Suprapubic skin (tissue), 4 donors: ENCODE results near the gene EXPH5. TPM values are rescaled to one million over a fixed set of nuclear protein-coding genes. Genes with fewer than 3 reads are reported as not detected.

Experiments used
- DNase-seq, 2 donors: peaks; one replicate each; pipeline ENCODE4 v3.0.0-alpha.2; 2019; ENCODE audit warnings: low spot score in 2 of 2
- H3K27ac ChIP-seq: fragments of 200-600 bp; sonication (generic); one replicate; pipeline ENCODE4 v1.5.1; 2019
- H3K27me3 ChIP-seq: fragments of 200-600 bp; sonication (generic); one replicate; pipeline ENCODE4 v1.5.1; 2019
- H3K36me3 ChIP-seq: fragments of 200-600 bp; sonication (generic); one replicate; pipeline ENCODE4 v1.5.1; 2019
- H3K4me1 ChIP-seq: fragments of 200-600 bp; sonication (generic); one replicate; pipeline ENCODE4 v1.5.1; 2019
- H3K4me3 ChIP-seq: fragments of 200-600 bp; sonication (generic); one replicate; pipeline ENCODE4 v1.5.1; 2019; ENCODE audit warnings: mild to moderate bottlenecking
- H3K9me3 ChIP-seq: fragments of 200-600 bp; sonication (generic); one replicate; pipeline ENCODE4 v1.5.1; 2019
- EP300 ChIP-seq: sonication (generic); formaldehyde crosslinking; IDR thresholded peaks from one replicate; pipeline ENCODE4 v1.6.1; 2017; ENCODE audit warnings: antibody characterized with exemption
- POLR2A ChIP-seq, 2 donors: fragments of 450-650 bp; IDR thresholded peaks; one replicate each; pipeline ENCODE4 v1.6.1; 2017; ENCODE audit warnings: antibody characterized with exemption in 2 of 2, mild to moderate bottlenecking in 2 of 2, moderate library complexity in 2 of 2
- POLR2AphosphoS5 ChIP-seq, 3 donors: sonication (generic); formaldehyde crosslinking; IDR thresholded peaks; one replicate each; pipeline ENCODE4 v1.6.1; 2017; ENCODE audit warnings: antibody characterized with exemption in 3 of 3
- WGBS: methylation state at CpG from one replicate; pipeline ENCODE4 v1.1.5; 2018; 5-methylcytosine and 5-hydroxymethylcytosine counted together
- total RNA-seq, 4 donors: library from RNA; depleted of rRNA; stranded (reverse); fragments of >200 nt; gene quantifications; one replicate each; pipeline ENCODE4 v1.1.0, GENCODE V29; 2016
- TF ChIP-seq, protein P1 (sequence below), 2 donors: fragments of 200-600 bp in 1 of 2; fragments of 450-650 bp in 1 of 2; sonication (generic) in 1 of 2; IDR thresholded peaks; one replicate each; pipeline ENCODE4 v1.5.1; 2016 to 2019; ENCODE audit warnings: antibody characterized with exemption in 2 of 2, mild to moderate bottlenecking in 1 of 2, moderate library complexity in 1 of 2

EXPH5 gene
- total RNA-seq, 4 donors from 2014 or later, result 120 to 232 (median 149) TPM

DNA sequence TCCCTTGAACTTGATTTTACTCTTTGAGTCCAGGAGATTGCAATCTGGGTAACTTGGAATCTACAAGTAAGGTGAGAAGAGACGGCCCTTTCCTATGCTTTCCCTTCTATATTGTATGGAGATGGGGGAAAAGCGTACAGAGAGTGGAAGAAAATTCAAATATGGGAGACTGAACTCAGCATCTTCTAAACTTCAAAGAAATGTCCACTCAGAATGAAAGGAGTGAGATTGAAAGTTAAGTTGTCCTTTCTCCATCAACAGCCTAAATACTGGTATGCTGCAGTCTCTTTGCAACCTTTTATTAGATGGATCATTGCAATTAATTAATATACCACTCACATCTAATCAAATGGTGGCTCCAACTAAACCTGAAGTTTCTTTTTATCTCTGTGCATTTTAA, 6.4 kb upstream of the EXPH5 start:
- no peak overlapping the region for H3K4me3 ChIP-seq
- TF ChIP-seq POLR2A (IDR thresholded peaks at IDR 0.05), result no peak
- H3K27me3 ChIP-seq, result no peaks in the 10 kb centered on the region
- H3K27ac ChIP-seq, result no peak overlapping the region
- no peaks in the 10 kb centered on the region for H3K9me3 ChIP-seq
- H3K4me1 ChIP-seq, result no peaks in the 10 kb centered on the region
- no peaks in the 10 kb centered on the region for H3K36me3 ChIP-seq
- DNase-seq, result no peak
- WGBS, result 92% methylated on average over 2 of the region's 2 CpGs

DNA sequence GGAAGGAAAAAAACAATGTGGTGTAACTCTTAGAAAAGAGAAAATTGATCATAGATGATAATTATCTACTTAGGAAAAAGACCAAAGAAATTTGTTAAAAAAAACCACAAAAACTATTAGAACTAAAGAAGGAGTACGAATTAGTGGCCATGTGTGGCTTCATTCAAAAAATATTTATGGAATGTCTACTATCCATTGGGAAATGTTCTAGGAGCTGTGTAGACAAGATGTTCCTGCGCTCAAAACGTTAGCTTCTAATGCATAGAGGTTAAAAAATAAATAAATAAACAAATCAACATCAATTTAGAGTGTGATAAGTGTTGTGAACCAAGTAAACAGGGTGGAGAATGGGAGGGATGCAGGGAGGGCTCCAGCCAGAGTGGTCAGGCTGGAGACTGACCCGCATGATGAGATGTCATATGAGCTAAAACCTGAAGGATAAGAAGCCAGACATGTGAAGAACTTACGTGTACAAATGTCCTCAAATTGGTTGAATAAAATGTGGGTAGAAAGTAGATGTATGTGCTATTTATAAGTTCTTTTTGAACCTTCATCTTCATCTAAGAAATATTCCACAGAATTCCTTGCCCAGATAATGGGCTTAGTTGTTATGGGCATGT, 4.3 kb upstream of the EXPH5 start:
- Histone ChIP-seq H3K27me3 (no peaks in the 10 kb centered on the region), H3K4me3 (no peak overlapping the region), H3K36me3 (no peaks in the 10 kb centered on the region), H3K27ac (no peak overlapping the region), H3K9me3 (no peaks in the 10 kb centered on the region), H3K4me1 (peaks cover 7% of the 10 kb centered on the region)
- 78% methylated on average over 5 of the region's 5 CpGs for WGBS
- DNase-seq, result no peak
- TF ChIP-seq POLR2AphosphoS5 (IDR thresholded peaks at IDR 0.05) (no peak), EP300 (no peak), POLR2A (IDR thresholded peaks at IDR 0.05) (no peak)
- TF ChIP-seq, protein P1, sequence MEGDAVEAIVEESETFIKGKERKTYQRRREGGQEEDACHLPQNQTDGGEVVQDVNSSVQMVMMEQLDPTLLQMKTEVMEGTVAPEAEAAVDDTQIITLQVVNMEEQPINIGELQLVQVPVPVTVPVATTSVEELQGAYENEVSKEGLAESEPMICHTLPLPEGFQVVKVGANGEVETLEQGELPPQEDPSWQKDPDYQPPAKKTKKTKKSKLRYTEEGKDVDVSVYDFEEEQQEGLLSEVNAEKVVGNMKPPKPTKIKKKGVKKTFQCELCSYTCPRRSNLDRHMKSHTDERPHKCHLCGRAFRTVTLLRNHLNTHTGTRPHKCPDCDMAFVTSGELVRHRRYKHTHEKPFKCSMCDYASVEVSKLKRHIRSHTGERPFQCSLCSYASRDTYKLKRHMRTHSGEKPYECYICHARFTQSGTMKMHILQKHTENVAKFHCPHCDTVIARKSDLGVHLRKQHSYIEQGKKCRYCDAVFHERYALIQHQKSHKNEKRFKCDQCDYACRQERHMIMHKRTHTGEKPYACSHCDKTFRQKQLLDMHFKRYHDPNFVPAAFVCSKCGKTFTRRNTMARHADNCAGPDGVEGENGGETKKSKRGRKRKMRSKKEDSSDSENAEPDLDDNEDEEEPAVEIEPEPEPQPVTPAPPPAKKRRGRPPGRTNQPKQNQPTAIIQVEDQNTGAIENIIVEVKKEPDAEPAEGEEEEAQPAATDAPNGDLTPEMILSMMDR (IDR thresholded peaks at IDR 0.05), result no peak

DNA sequence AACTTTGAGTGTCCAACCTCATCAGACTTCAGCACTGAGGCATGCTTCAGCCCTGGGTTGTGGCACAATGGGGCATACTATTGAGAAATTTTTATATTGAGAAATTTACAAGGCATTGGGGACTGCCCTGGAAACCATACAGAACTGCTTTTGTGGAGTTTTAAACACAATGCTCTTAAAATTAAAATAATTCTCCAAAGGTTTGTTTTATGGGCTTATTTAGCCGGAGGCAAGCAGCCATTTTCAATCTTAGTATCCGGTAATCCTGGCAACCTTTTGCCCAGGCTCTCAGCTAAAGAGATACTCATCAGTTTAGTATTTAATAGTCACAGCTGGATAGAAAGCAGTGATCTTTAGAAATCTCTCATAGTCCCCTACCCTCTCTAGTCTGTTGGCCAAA, 3.1 kb upstream of the EXPH5 start:
- WGBS, result 30% methylated on average over 2 of the region's 2 CpGs
- no peaks in the 10 kb centered on the region for H3K27me3 ChIP-seq

DNA sequence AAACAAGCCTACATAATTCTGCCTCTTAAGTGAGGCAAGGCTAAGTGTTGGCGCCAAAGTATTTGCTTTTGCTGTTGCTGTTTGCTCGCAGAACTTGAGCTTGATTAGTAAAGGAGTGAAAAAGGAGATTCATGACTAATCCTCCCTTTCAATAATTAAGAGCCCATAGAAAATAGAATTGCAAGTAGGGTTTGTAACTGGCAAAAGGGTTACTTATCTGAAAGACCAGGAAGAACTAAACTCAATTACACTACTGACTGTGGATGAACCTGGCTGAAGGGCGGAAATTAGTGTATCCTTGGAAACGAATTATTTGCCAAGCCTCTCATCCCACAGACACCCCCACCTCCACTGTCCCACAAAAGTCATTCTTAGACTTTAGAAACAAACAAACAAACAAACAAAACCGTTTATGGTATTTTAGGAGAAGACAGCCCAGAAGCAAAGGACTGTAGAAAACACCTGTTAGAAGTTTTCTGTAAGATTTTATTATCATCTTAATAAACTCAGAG, 411 bp upstream of the EXPH5 start:
- H3K4me1 ChIP-seq, result peaks cover 20% of the 10 kb centered on the region
- H3K27ac ChIP-seq, result peak overlapping the region; percentile 92
- H3K36me3 ChIP-seq, result no peaks in the 10 kb centered on the region
- H3K9me3 ChIP-seq, result no peaks in the 10 kb centered on the region
- TF ChIP-seq POLR2A (IDR thresholded peaks at IDR 0.05) (no peak), EP300 (no peak), POLR2AphosphoS5 (IDR thresholded peaks at IDR 0.05) (no peak)
- TF ChIP-seq, protein P1 (IDR thresholded peaks at IDR 0.05), result no peak
- WGBS, result 8% methylated on average over 5 of the region's 5 CpGs
- H3K4me3 ChIP-seq, result peak overlapping the region; percentile 76
- no peaks in the 10 kb centered on the region for H3K27me3 ChIP-seq
- no peak for DNase-seq

More for the DNA sequence above, 3.1 kb upstream of the EXPH5 start:
- DNase-seq, result no peak
- no peak overlapping the region for H3K27ac ChIP-seq
- H3K4me3 ChIP-seq, result no peak overlapping the region
- H3K4me1 ChIP-seq, result peaks cover 18% of the 10 kb centered on the region
- no peaks in the 10 kb centered on the region for H3K9me3 ChIP-seq
- no peaks in the 10 kb centered on the region for H3K36me3 ChIP-seq
- TF ChIP-seq EP300, result no peak
- TF ChIP-seq POLR2AphosphoS5 (IDR thresholded peaks at IDR 0.05), result no peak
- TF ChIP-seq, protein P1 (IDR thresholded peaks at IDR 0.05), result no peak
- no peak for TF ChIP-seq POLR2A (IDR thresholded peaks at IDR 0.05)

DNA sequence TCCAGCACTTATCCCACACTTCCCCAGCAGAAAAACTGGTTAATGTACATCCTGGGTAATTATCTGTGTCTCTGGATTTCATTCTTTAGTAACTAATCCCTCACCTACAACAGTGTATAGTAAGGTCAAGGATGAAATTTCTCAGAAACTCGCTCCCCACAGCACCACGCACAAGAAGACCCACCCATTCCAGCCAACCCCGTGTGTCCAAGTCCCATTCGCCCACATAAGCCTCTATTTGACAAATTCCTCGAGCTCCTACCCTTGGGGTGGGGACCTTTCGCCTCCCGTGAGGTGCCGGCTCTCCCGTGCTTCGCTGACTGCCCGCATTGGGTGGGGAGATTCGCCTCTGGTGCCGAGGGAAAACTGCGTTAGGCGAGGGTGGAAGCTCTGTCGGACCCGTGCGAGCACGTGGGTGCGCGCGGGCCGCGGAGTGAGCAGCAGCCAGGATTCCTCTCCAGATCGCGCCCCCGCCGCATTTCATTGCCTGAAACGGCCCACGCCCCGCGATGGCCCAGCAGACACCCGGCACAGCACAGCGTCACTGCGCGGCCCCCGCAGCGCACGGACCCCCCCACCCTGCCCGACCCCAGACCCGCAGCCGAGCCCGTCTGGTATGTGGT, 866 bp downstream of the EXPH5 start:
- Histone ChIP-seq H3K4me3 (peak overlapping the region; percentile 76), H3K27ac (peak overlapping the region; percentile 92), H3K36me3 (no peaks in the 10 kb centered on the region), H3K27me3 (no peaks in the 10 kb centered on the region), H3K4me1 (peaks cover 20% of the 10 kb centered on the region), H3K9me3 (no peaks in the 10 kb centered on the region)
- DNase-seq, result no peak
- WGBS, result 3% methylated on average over 15 of the region's 43 CpGs
- no peak for TF ChIP-seq POLR2A (IDR thresholded peaks at IDR 0.05)
- TF ChIP-seq POLR2AphosphoS5 (IDR thresholded peaks at IDR 0.05), result no peak
- TF ChIP-seq, protein P1 (IDR thresholded peaks at IDR 0.05), result no peak
- TF ChIP-seq EP300, result no peak
